WERI-Rb-1 (cell line): ENCODE data around the gene SMR3A.

Experiments used
- DNase-seq: peaks from one replicate; pipeline ENCODE4 v3.0.0-alpha.2; 2020
- H3K27ac ChIP-seq: fragments of 250-450 bp; sonication (Bioruptor Pico); 2 replicates; pipeline ENCODE4 v1.5.1; 2020; ENCODE audit warnings: mild to moderate bottlenecking, moderate library complexity
- H3K27me3 ChIP-seq: fragments of 250-450 bp; sonication (Bioruptor Pico); 2 replicates; pipeline ENCODE4 v1.5.1; 2021; ENCODE audit warnings: mild to moderate bottlenecking, low read depth, moderate library complexity; ENCODE audit not compliant: insufficient read depth, severe bottlenecking
- H3K36me3 ChIP-seq: fragments of 250-450 bp; sonication (Bioruptor Pico); 2 replicates; pipeline ENCODE4 v1.5.1; 2020; ENCODE audit warnings: mild to moderate bottlenecking, moderate library complexity
- H3K4me3 ChIP-seq: 2 replicates; pipeline ENCODE4 v1.5.1; 2011; ENCODE audit warnings: low read depth, mild to moderate bottlenecking, control low read depth, low read length
- H3K9me3 ChIP-seq: fragments of 250-450 bp; sonication (Bioruptor Pico); 2 replicates; pipeline ENCODE4 v1.5.1; 2021; ENCODE audit warnings: mild to moderate bottlenecking, moderate library complexity; ENCODE audit not compliant: severe bottlenecking
- CTCF ChIP-seq: IDR thresholded peaks from 2 replicates; pipeline ENCODE4 v1.5.1; 2011; ENCODE audit warnings: low read depth, mild to moderate bottlenecking, control low read depth, inconsistent platforms, low read length

Gene SMR3A

GRCh38 chr4:70399319-70399718 lies 38.8 kb downstream of the SMR3A start:
- TF ChIP-seq CTCF = no peak
- H3K27ac ChIP-seq = no peak overlapping the region
- no peaks in the 10 kb centered on the region for H3K36me3 ChIP-seq
- H3K27me3 ChIP-seq = no peaks in the 10 kb centered on the region
- H3K9me3 ChIP-seq = no peaks in the 10 kb centered on the region
- H3K4me3 ChIP-seq = no peak overlapping the region
- no peak for DNase-seq

GRCh38 chr4:70402762-70403161 lies 42.2 kb downstream of the SMR3A start:
- Histone ChIP-seq H3K9me3 (no peaks in the 10 kb centered on the region), H3K27ac (no peak overlapping the region), H3K27me3 (no peaks in the 10 kb centered on the region), H3K36me3 (no peaks in the 10 kb centered on the region), H3K4me3 (no peak overlapping the region)
- no peak for DNase-seq
- TF ChIP-seq CTCF = no peak

GRCh38 chr4:70405765-70406164 lies 45.2 kb downstream of the SMR3A start:
- no peak for TF ChIP-seq CTCF
- H3K27ac ChIP-seq = no peak overlapping the region
- H3K4me3 ChIP-seq = no peak overlapping the region
- no peaks in the 10 kb centered on the region for H3K9me3 ChIP-seq
- DNase-seq = no peak
- H3K27me3 ChIP-seq = no peaks in the 10 kb centered on the region
- no peaks in the 10 kb centered on the region for H3K36me3 ChIP-seq
